ENCODE results near the gene AK6. TPM values are rescaled to one million over a fixed set of nuclear protein-coding genes. Genes with fewer than 3 reads are reported as not detected.
A peak's percentile ranks its signal among the peaks of the same experiment; 100 is the strongest.

Gene AK6
- total and polyA plus RNA-seq, 2 donors (not counting 1 experiment from before 2014, with no cell fraction given) = 12.2 to 25.4 TPM

- ATAC-seq (ENCODE audit: low read depth) = peak; percentile 47
These were observed 5.7 kb upstream of the AK6 start for GRCh38 chr5:69374911-69375446.

More at GRCh38 chr5:69374911-69375446, 5.7 kb upstream of the AK6 start:
- TF ChIP-seq EZH2 (IDR thresholded peaks at IDR 0.05; ENCODE audit: borderline replicate concordance, insufficient read depth, low read depth, low read length, poor library complexity, severe bottlenecking) (no peak), CTCF (IDR thresholded peaks at IDR 0.05) (no peak)
- intact Hi-C loops (cut with micrococcal nuclease) = no loop called here
- no peaks in the 10 kb centered on the region for H4K20me1 ChIP-seq (ENCODE audit: control insufficient read depth, insufficient read depth, low read length, poor library complexity, severe bottlenecking)
- H3K4me3 ChIP-seq (ENCODE audit: control extremely low read depth in 1 of 5, extremely low read depth in 1 of 5, insufficient read depth in 1 of 5, low read depth in 2 of 5, low read length in 4 of 5) = peak overlapping the region in 2 of 5 experiments; percentile 25 to 34
- peak overlapping the region; percentile 55 for H3K4me2 ChIP-seq (replicated peaks; ENCODE audit: low read depth, low read length, poor library complexity, severe bottlenecking)
- 67% methylated on average over 1 of the region's 4 CpGs for WGBS (ENCODE audit: insufficient coverage)
- peak; percentile 40 for DNase-seq
- peak overlapping the region; percentile 55 to 82 for H3K27ac ChIP-seq (ENCODE audit: low read length in 2 of 2)
- H3K27me3 Mint-ChIP-seq = no peaks in the 10 kb centered on the region
- peaks cover 25% of the 10 kb centered on the region for H3K79me2 ChIP-seq (ENCODE audit: control insufficient read depth, insufficient read depth, low read length)
- H3K4me1 ChIP-seq (ENCODE audit: control insufficient read depth in 2 of 2, insufficient read depth in 2 of 2, low read length in 2 of 2) = peaks cover 16 to 26% of the 10 kb centered on the region in 2 donors
- H3K9me3 ChIP-seq (ENCODE audit: control extremely low read depth in 1 of 3, control insufficient read depth in 2 of 3, insufficient read depth in 1 of 3, low read length in 2 of 3) = no peaks in the 10 kb centered on the region
- H3K4me3 Mint-ChIP-seq = peak overlapping the region; percentile 74
- H3K27me3 ChIP-seq (replicated peaks in 1 of 4; ENCODE audit: control extremely low read depth in 1 of 4, control insufficient read depth in 3 of 4, insufficient read depth in 4 of 4, low read length in 3 of 4) = no peaks in the 10 kb centered on the region
- peaks cover 43% of the 10 kb centered on the region for H3K4me1 Mint-ChIP-seq
- CTCF ChIA-PET = interaction anchor here (1.2 kb wide), 1 partner anchor 281 kb away, joined by 9 read pairs; the partner anchor contains the start of gene SLC30A5
- H3K9me3 Mint-ChIP-seq (ENCODE audit: insufficient read depth) = no peaks in the 10 kb centered on the region
- POLR2A ChIA-PET = no interaction called here
- H3K27ac Mint-ChIP-seq = peak overlapping the region; percentile 91
- H3K9ac ChIP-seq (ENCODE audit: low read length) = peak overlapping the region; percentile 45
- no peak overlapping the region for H2AFZ ChIP-seq (ENCODE audit: insufficient read depth, low read depth, low read length, poor library complexity, severe bottlenecking)
- H3K36me3 ChIP-seq (replicated peaks in 1 of 2; ENCODE audit: control extremely low read depth in 1 of 2, control insufficient read depth in 1 of 2, extremely low read depth in 1 of 2, insufficient read depth in 2 of 2, low read length in 1 of 2) = peaks cover 7 to 9% of the 10 kb centered on the region in 2 experiments
